Body of pancreas (tissue), 4 donors: Measurements from ENCODE around the gene PDE4A.

ENCODE experiments used
- CTCF ChIP-seq, 7 experiments: fragments of 450-650 bp in 4 of 7; fragments of 200-600 bp in 3 of 7; sonication (generic) in 3 of 7; IDR thresholded peaks; one replicate each; pipeline ENCODE4 v1.5.1; 2016 to 2019; ENCODE audit warnings: antibody characterized with exemption in 7 of 7
- POLR2A ChIP-seq, 3 donors: fragments of 450-650 bp; IDR thresholded peaks; one replicate each; pipeline ENCODE4 v1.6.1; 2016; ENCODE audit warnings: antibody characterized with exemption in 3 of 3, mild to moderate bottlenecking in 2 of 3

- TF ChIP-seq CTCF (IDR thresholded peaks at IDR 0.05), result no peak
- no peak for TF ChIP-seq POLR2A (IDR thresholded peaks at IDR 0.05)
Observed at GRCh38 chr19:10474962-10475451, 54.7 kb downstream of the PDE4A start.
